K562 (cell line): ENCODE measurements around the gene MEPE. TPM values are rescaled to one million over a fixed set of nuclear protein-coding genes. Genes with fewer than 3 reads are reported as not detected.

Experiments
- ATF1 ChIP-seq, 2 experiments: fragments of 450-650 bp in 1 of 2; IDR thresholded peaks; 2 replicates each; pipeline ENCODE4 v1.6.1; 2016; ENCODE audit warnings: missing compliant biosample characterization in 1 of 2, missing genetic modification characterization in 1 of 2
- C11orf30 ChIP-seq: fragments of 450-650 bp; IDR thresholded peaks from 2 replicates; pipeline ENCODE4 v1.6.1; 2016; ENCODE audit warnings: low read depth, mild to moderate bottlenecking
- CLOCK ChIP-seq: fragments of 250-450 bp; sonication (Bioruptor Pico); IDR thresholded peaks from 2 replicates; pipeline ENCODE4 v1.4.0; 2020; ENCODE audit warnings: mild to moderate bottlenecking, moderate library complexity, borderline replicate concordance
- EHMT2 ChIP-seq: fragments of 450-650 bp; IDR thresholded peaks from 2 replicates; pipeline ENCODE4 v1.6.1; 2018; ENCODE audit warnings: antibody characterized with exemption
- HNRNPUL1 ChIP-seq: fragments of 200-400 bp; formaldehyde crosslinking; IDR thresholded peaks from 2 replicates; pipeline ENCODE4 v1.6.1; 2017; ENCODE audit warnings: low read length
- KAT7 ChIP-seq: sonication (generic); formaldehyde crosslinking; IDR thresholded peaks from 2 replicates; pipeline ENCODE4 v1.8.0; 2022; ENCODE audit warnings: missing genetic modification reagents, mild to moderate bottlenecking, borderline replicate concordance
- KDM2B ChIP-seq: fragments of 250-450 bp; sonication (Bioruptor Pico); IDR thresholded peaks from 2 replicates; pipeline ENCODE4 v1.8.0; 2021; ENCODE audit warnings: mild to moderate bottlenecking, moderate library complexity
- LEF1 ChIP-seq: fragments of 450-650 bp; IDR thresholded peaks from 2 replicates; pipeline ENCODE4 v1.6.1; 2016; ENCODE audit warnings: mild to moderate bottlenecking
- MYNN ChIP-seq, 2 experiments: sonication (generic); formaldehyde crosslinking in 1 of 2; IDR thresholded peaks; 2 replicates each; pipeline versions ENCODE4 v1.5.0 to v1.6.1; 2016 to 2020; ENCODE audit warnings: antibody characterized with exemption in 1 of 2, missing genetic modification reagents in 1 of 2
- NFE2 ChIP-seq: IDR thresholded peaks from 2 replicates; pipeline ENCODE4 v1.6.1; 2014; ENCODE audit warnings: antibody characterized with exemption, low read depth
- PML ChIP-seq: IDR thresholded peaks from 2 replicates; pipeline ENCODE4 v1.6.1; 2012; ENCODE audit warnings: low read length, inconsistent platforms
- PYGO2 ChIP-seq: fragments of 450-650 bp; IDR thresholded peaks from 2 replicates; pipeline ENCODE4 v1.6.1; 2016; ENCODE audit warnings: mild to moderate bottlenecking, missing genetic modification characterization, moderate library complexity, missing compliant biosample characterization
- RAD51 ChIP-seq: fragments of 450-650 bp; IDR thresholded peaks from 2 replicates; pipeline ENCODE4 v1.7.1; 2016; ENCODE audit warnings: low read depth, mild to moderate bottlenecking, borderline replicate concordance
- RBM17 ChIP-seq: fragments of 200-400 bp; formaldehyde crosslinking; IDR thresholded peaks from 2 replicates; pipeline ENCODE4 v1.6.1; 2017; ENCODE audit warnings: low read depth, mild to moderate bottlenecking, low read length, borderline replicate concordance
- RNF2 ChIP-seq: sonication (generic); IDR thresholded peaks from 2 replicates; pipeline ENCODE4 v1.6.1; 2016
- SRSF9 ChIP-seq: fragments of 200-400 bp; formaldehyde crosslinking; IDR thresholded peaks from 2 replicates; pipeline ENCODE4 v1.6.1; 2017; ENCODE audit warnings: low read depth, low read length, borderline replicate concordance
- TEAD4 ChIP-seq, 2 experiments: sonication (generic) in 1 of 2; formaldehyde crosslinking in 1 of 2; IDR thresholded peaks; 2 replicates each; pipeline versions ENCODE4 v1.6.1 to v1.8.0; 2012 to 2022; ENCODE audit warnings: borderline replicate concordance in 1 of 2, inconsistent platforms in 1 of 2, low read length in 1 of 2, mild to moderate bottlenecking in 1 of 2, missing genetic modification reagents in 1 of 2
- U2AF2 ChIP-seq: fragments of 200-400 bp; formaldehyde crosslinking; optimal IDR thresholded peaks from 2 replicates; pipeline ENCODE3; 2017; ENCODE audit warnings: low read depth, mild to moderate bottlenecking, low read length
- ZBTB11 ChIP-seq, 3 experiments: fragments of 200-800 bp in 1 of 3; fragments of 250-450 bp in 1 of 3; fragments of 450-650 bp in 1 of 3; sonication (Bioruptor Pico) in 1 of 3; sonication (Bioruptor generic) in 1 of 3; formaldehyde crosslinking in 1 of 3; IDR thresholded peaks; 2 replicates each; pipeline versions ENCODE4 v1.6.1 to v1.8.0; 2016 to 2022; ENCODE audit warnings: mild to moderate bottlenecking in 2 of 3, missing genetic modification characterization in 2 of 3, missing compliant biosample characterization in 1 of 3, moderate library complexity in 1 of 3
- ZKSCAN1 ChIP-seq: fragments of 150-350 bp; IDR thresholded peaks from 2 replicates; pipeline ENCODE4 v1.6.1; 2016; ENCODE audit warnings: low read depth, low read length
- ZNF174 ChIP-seq: fragments of 250-450 bp; sonication (Bioruptor Pico); IDR thresholded peaks from 2 replicates; pipeline ENCODE4 v1.4.0; 2020; ENCODE audit warnings: mild to moderate bottlenecking
- ZNF197 ChIP-seq: fragments of 200-800 bp; sonication (Bioruptor generic); IDR thresholded peaks from 2 replicates; pipeline ENCODE4 v1.6.1; 2016; ENCODE audit warnings: low read depth, missing genetic modification characterization, missing compliant biosample characterization
- ZNF766 ChIP-seq: fragments of 200-800 bp; sonication (Bioruptor generic); conservative IDR thresholded peaks from 2 replicates; pipeline ENCODE4 v1.6.1; 2016; ENCODE audit warnings: missing genetic modification characterization, missing compliant biosample characterization
- polyA plus RNA-seq, 8 experiments: library from polyadenylated mRNA; depleted of rRNA in 4 of 8; stranded (reverse) in 5 of 8; unstranded in 3 of 8; fragments of >200 nt; fragmentation: Nextera tagmentation in 2 of 8; fragmentation: Illumina TruSeq in 1 of 8; extraction: Ambion mirVana in 2 of 8; extraction: Trizol in 1 of 8; gene quantifications; 2 replicates each; pipeline versions ENCODE4 v1.2.1 to v1.2.3, GENCODE V29; 2011 to 2014; ENCODE audit warnings: inconsistent platforms in 1 of 8, missing spikeins in 1 of 8
- total RNA-seq, 7 experiments: library from RNA; depleted of rRNA in 6 of 7; stranded (reverse); fragments of >200 nt in 6 of 7; fragmentation: Illumina TruSeq in 2 of 7; extraction: Trizol in 2 of 7; gene quantifications; 2 replicates each; pipeline versions ENCODE4 v1.2.1 to v1.2.3, GENCODE V29; 2011 to 2021; ENCODE audit warnings: low replicate concordance in 1 of 7

MEPE gene
- total and polyA plus RNA-seq, 9 of the 15 experiments (the other 6 are each of a cell fraction or from before 2014, with no cell fraction given): not detected

- TF ChIP-seq NFE2 (peak; percentile 95), KAT7 (CRISPR knock-in tag) (no peak), ZNF766 (CRISPR knock-in tag) (no peak), PML (no peak), ZKSCAN1 (no peak), SRSF9 (no peak), U2AF2 (no peak), LEF1 (peak; percentile 45; the same call in 1 of the 2 replicates), ZNF197 (CRISPR knock-in tag) (no peak), RBM17 (no peak), EHMT2 (peak; percentile 54; the same call in 1 of the 2 replicates), ZNF174 (CRISPR knock-in tag) (no peak), C11orf30 (peak; percentile 89), HNRNPUL1 (no peak), RNF2 (peak; percentile 28; the same call in 1 of the 2 replicates), KDM2B (no peak), ATF1 (CRISPR knock-in tag; IDR thresholded peaks at IDR 0.05) (no peak), ATF1 (tag; IDR thresholded peaks at IDR 0.05) (0 out of 2 replicates have a peak, but pooled peaks have one; percentile 10), MYNN (IDR thresholded peaks at IDR 0.05) (no peak), MYNN (CRISPR knock-in tag; IDR thresholded peaks at IDR 0.05) (no peak), RAD51 (no peak), CLOCK (CRISPR knock-in tag) (no peak), TEAD4 (IDR thresholded peaks at IDR 0.05; ENCODE audit: low read length) (no peak), TEAD4 (CRISPR knock-in tag; IDR thresholded peaks at IDR 0.05; ENCODE audit: borderline replicate concordance) (no peak), PYGO2 (tag) (no peak), ZBTB11 (CRISPR knock-in tag; IDR thresholded peaks at IDR 0.05) (no peak)
Measured at GRCh38 chr4:87819281-87819919, 13.4 kb upstream of the MEPE start (continued).
